BE2C (cell line): ENCODE data around the gene COQ9.

Experiments
- DNase-seq: peaks from one replicate; pipeline ENCODE4 v3.0.0-alpha.2; 2020
- H3K27me3 ChIP-seq: fragments of 250-450 bp; sonication (Bioruptor Pico); 2 replicates; pipeline ENCODE4 v1.5.1; 2020; ENCODE audit warnings: mild to moderate bottlenecking
- H3K36me3 ChIP-seq: fragments of 250-450 bp; sonication (Bioruptor Pico); 2 replicates; pipeline ENCODE4 v1.5.1; 2020; ENCODE audit warnings: mild to moderate bottlenecking
- H3K4me1 ChIP-seq: fragments of 250-450 bp; sonication (Bioruptor Pico); 2 replicates; pipeline ENCODE4 v1.5.1; 2020
- H3K4me3 ChIP-seq: 2 replicates; pipeline ENCODE4 v1.5.1; 2011; ENCODE audit warnings: low read depth, low read length
- H3K9me3 ChIP-seq: fragments of 250-450 bp; sonication (Bioruptor Pico); 2 replicates; pipeline ENCODE4 v1.5.1; 2020
- CTCF ChIP-seq: IDR thresholded peaks from 2 replicates; pipeline ENCODE4 v1.5.1; 2012; ENCODE audit warnings: mild to moderate bottlenecking, low read depth, low read length

The COQ9 gene

GRCh38 chr16:57503366-57503765 lies 56.1 kb downstream of the COQ9 start:
- no peak for TF ChIP-seq CTCF

GRCh38 chr16:57504001-57504400 lies 56.7 kb downstream of the COQ9 start:
- peak; percentile 90 for DNase-seq
- no peaks in the 10 kb centered on the region for H3K36me3 ChIP-seq
- H3K27me3 ChIP-seq, result no peaks in the 10 kb centered on the region
- no peaks in the 10 kb centered on the region for H3K9me3 ChIP-seq
- H3K4me3 ChIP-seq, result no peak overlapping the region
- no peak for TF ChIP-seq CTCF
- H3K4me1 ChIP-seq, result peaks cover 78% of the 10 kb centered on the region

More at GRCh38 chr16:57503366-57503765, 56.1 kb downstream of the COQ9 start:
- Histone ChIP-seq H3K36me3 (no peaks in the 10 kb centered on the region), H3K9me3 (no peaks in the 10 kb centered on the region), H3K4me1 (peaks cover 71% of the 10 kb centered on the region), H3K4me3 (no peak overlapping the region), H3K27me3 (no peaks in the 10 kb centered on the region)
- peak; percentile 50 for DNase-seq

- Histone ChIP-seq H3K4me3 (no peak overlapping the region), H3K4me1 (peaks cover 82% of the 10 kb centered on the region), H3K27me3 (no peaks in the 10 kb centered on the region), H3K9me3 (no peaks in the 10 kb centered on the region), H3K36me3 (no peaks in the 10 kb centered on the region)
- no peak for TF ChIP-seq CTCF
- DNase-seq, result peak; percentile 30
Observed at GRCh38 chr16:57504491-57504890, 57.2 kb downstream of the COQ9 start.

- TF ChIP-seq CTCF, result no peak
- DNase-seq, result peak; percentile 7
Observed at GRCh38 chr16:57505169-57505568, 57.9 kb downstream of the COQ9 start.

GRCh38 chr16:57507136-57508034 lies 60.1 kb downstream of the COQ9 start:
- Histone ChIP-seq H3K4me3 (no peak overlapping the region), H3K36me3 (no peaks in the 10 kb centered on the region), H3K27me3 (no peaks in the 10 kb centered on the region), H3K4me1 (peaks cover 75% of the 10 kb centered on the region), H3K9me3 (no peaks in the 10 kb centered on the region)
- peak; percentile 92 for DNase-seq
- TF ChIP-seq CTCF, result no peak

More at GRCh38 chr16:57505169-57505568, 57.9 kb downstream of the COQ9 start:
- no peak overlapping the region for H3K4me3 ChIP-seq
- no peaks in the 10 kb centered on the region for H3K27me3 ChIP-seq
- H3K36me3 ChIP-seq, result no peaks in the 10 kb centered on the region
- H3K4me1 ChIP-seq, result peaks cover 83% of the 10 kb centered on the region
- no peaks in the 10 kb centered on the region for H3K9me3 ChIP-seq

- peaks cover 75% of the 10 kb centered on the region for H3K4me1 ChIP-seq
- no peaks in the 10 kb centered on the region for H3K9me3 ChIP-seq
- no peak overlapping the region for H3K4me3 ChIP-seq
- no peaks in the 10 kb centered on the region for H3K36me3 ChIP-seq
- no peak for TF ChIP-seq CTCF
- H3K27me3 ChIP-seq, result no peaks in the 10 kb centered on the region
- peak; percentile 79 for DNase-seq
Observed at GRCh38 chr16:57508035-57508425, 60.8 kb downstream of the COQ9 start.
